ENCODE measurements around the gene RAMACL.
"Not testable (repeated sequence)": the region's sequence is repeated elsewhere in the genome, so short reads cannot be mapped to it uniquely, and the experiment has no call there.

The RAMACL gene

DNA sequence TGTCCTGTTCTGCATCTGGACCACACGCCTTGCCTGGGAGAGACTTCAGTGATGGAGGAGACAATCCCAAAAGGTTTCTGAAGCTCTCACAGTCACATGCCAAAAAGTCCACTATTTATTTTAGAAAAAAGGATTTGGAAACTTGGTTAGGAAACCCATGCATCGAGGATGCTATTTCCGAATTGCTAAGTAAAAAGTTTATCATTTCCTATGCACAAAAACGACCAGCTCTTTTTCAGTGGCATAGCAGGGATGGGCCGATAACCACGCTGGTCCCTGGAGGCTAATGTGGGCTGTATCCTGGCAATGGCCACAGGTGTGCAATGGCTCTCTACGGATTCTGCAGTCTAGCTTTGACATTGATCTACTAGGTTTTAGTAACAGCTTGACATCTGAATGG, 33.9 kb downstream of the RAMACL start:
- no peak for DNase-seq

DNA sequence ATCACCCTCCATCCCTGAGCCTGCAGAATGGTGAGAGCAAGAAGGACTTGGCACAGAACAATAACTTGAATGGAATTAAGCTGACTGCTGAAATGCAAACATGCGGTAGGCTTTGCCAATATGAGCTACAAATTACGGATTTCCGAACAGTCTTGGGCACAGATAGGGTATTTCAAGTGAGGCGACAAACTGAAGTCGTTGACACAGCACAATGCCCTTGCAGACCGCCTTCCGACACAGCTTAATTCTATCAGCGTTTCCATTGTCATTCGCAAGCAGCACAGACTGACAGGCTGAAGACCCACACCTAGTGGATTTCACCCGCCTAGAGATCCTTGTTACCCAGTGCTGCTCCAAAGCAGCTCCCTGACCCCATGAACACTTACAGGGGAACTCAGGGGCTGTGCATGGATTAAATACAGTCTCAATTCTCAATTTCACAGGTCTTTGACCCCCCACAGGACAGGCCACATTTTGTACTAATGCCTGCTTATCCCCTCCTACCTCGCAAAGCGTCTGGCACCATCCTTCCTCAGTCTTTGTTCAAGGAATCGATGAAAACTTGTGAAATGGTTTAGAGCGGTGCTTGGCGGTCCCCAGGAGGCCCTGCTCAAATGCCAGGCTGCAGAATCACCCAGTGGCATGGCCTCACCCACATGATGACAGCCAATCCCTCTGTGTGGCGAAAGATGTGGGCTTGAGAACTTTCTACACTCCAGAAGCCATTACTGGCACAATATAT, 34.6 kb downstream of the RAMACL start:
- DNase-seq, result no peak

DNA sequence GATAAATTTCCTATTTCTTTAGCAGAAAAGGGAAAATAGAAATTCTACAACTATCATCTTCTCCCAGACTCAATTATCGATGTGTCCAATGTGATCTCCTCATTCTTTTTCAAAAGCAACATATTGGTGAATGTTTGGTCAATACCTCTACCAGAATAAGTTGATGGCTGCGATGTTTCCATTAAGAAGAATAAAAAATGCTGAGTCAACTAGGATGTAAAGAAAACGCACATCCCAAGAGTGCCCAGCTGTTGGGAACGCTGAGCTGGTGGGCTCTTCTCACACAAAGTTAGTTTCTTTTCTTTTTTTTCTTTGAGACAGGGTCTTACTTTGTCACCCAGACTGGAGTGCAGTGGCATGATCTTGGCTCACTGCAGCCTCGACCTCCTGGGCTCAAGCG, 39.8 kb downstream of the RAMACL start:
- DNase-seq, result no peak

DNA sequence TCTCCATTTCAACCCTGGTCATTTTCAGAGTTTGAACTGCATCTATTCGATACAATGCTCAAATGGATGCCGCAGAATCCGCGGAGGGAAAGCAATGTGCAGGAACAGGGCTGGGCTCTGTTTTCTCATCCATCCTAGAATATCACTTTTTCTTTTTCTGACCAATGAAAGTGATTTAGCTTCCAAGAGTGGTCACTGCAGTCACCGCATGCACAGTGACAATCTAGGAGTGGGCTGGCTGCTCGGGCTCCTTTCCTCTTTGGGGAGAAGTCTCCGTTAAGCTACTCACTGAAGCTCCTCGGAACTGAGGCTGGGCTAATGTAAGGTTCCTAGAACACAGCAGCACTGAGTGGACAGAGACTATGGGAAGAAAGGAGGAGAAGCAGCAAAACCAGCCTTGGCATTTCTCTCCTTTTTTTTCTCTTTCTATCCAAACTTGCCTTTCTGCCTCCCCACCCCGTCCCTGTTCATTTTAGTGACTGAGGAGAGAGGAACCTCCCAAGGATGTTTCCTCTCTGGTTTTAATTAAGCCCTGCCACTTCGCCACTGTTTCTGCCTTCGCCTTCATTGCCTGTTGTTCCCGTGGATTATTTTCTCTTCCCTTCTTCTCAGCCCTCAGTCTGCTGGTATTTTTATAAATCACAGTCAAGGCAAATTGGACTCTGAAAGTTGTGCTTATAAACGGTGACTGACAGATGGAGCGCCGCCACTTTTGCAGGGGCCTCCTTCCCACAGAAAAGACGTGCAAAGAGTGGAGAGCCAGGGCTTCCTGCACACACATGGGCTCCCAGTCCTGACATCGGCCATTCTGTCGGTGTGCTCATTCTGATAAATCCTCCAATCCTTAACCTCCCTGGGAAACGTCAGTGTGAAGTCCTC, 41.1 kb downstream of the RAMACL start:
- DNase-seq, result no peak

- no peak for DNase-seq
These were observed 42.2 kb downstream of the RAMACL start for GRCh38 chr6:166544296-166544605.

DNA sequence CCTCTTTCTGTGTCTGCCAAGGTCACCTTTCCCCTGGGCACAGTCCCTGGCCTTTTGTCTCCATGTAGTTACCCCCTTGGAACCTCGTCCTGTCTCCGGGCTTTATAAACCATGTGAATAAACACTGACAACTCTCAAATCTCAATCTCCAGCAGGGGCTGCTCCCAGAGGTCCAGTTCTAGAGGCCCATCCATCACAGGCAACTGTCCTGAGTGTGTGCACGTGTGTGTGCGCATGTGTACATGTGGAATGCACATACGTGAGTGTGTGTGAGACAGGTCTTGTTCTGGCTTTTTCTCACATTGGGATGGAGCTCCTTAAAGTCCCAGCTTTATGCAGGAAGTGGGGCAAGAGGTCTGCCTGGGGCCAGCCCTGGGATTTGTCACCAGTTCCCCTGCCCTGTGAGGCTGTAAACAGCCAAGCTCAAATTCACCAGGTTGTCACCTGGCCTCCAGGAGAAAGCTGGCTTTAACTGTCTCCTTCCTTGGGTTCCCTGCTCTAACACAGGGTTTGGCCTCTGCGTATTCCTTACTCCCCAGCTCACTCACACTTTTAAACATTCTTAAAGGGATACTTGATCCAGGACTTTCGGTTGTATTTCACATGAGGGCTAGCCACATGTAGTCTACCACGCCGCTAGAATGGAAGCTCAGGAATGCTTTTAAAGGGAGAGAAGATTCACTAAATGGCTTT, 42.7 kb downstream of the RAMACL start:
- DNase-seq, result no peak

DNA sequence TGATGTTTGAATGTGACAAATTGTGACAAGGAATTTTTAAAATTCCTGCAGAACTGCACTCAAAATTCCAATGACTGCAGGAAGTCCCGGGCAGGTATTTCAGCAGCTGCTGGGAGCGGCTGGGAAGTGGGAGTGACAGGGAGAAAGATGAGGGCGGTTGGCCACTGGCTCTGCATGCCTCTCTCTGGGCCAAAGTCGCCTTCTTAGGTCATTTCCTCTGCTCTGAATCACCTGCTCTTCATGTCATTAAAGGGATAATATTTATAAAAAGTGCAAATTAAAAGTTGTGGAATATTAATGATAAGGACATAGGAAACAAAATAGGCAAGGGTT, 43.9 kb downstream of the RAMACL start:
- DNase-seq, result no peak

- peak; percentile 10 for DNase-seq
These were observed 44.5 kb downstream of the RAMACL start for GRCh38 chr6:166541876-166542579.

GRCh38 chr6:166541366-166541765, 45.1 kb downstream of the RAMACL start:
- peak; percentile 23 for DNase-seq

DNA sequence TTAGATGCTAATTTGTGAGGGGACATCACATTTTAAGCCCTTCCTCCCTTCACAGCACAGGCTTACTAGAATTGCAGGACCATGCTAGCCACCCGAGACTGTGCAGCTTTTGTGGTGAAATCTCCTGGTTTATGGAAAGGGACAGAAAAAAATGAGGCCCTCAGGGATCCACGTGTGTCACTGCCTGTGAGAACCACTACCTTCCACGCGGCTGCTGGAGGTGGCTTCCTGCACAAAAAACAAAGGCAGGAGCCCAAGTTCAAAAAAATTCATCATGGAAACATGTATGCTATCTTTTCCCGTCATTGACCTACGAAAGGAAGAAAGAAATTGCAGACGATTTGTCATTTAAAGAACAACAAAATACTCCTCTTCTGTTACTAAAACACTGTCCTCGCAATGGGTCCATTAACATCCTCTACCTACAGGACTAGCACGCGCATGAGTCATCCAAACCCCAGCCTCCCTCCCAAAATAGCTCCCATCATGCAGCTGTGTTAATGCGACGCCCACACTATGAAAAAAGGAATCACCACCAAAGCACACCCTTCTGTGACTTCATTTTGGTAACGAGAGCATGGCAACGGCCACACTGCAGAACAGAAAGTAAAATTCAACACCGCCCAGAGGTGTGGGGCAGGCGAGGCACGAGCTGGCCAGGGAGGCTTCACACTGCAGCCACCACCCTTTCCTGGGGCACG, 45.7 kb downstream of the RAMACL start:
- DNase-seq, result peak; percentile 58

DNA sequence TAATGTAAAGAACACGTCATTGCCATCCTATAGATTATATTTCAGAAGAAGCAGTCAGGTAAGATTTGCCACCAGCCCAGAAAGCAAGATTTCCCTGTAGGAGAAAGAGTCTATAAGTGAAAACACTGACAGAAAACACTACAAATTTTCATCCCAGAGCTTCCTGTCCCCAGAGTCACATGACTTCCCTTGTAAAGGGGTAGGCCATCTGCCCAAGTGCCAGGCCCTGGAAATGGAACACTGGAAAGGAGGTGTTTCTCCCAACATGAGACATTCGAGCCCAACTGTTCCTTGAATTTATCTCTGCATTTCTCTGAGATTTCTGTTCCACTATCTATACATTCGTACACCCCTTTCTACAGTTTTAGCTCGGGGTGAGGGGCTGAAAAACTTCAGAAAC, 46.9 kb downstream of the RAMACL start:
- DNase-seq, result no peak

GRCh38 chr6:166539011-166539385, 47.5 kb downstream of the RAMACL start:
- DNase-seq, result not testable (repeated sequence)

GRCh38 chr6:166538297-166539010, 48.0 kb downstream of the RAMACL start:
- no peak for DNase-seq

- no peak for DNase-seq
These were observed 51.6 kb downstream of the RAMACL start for GRCh38 chr6:166534658-166535406.

DNA sequence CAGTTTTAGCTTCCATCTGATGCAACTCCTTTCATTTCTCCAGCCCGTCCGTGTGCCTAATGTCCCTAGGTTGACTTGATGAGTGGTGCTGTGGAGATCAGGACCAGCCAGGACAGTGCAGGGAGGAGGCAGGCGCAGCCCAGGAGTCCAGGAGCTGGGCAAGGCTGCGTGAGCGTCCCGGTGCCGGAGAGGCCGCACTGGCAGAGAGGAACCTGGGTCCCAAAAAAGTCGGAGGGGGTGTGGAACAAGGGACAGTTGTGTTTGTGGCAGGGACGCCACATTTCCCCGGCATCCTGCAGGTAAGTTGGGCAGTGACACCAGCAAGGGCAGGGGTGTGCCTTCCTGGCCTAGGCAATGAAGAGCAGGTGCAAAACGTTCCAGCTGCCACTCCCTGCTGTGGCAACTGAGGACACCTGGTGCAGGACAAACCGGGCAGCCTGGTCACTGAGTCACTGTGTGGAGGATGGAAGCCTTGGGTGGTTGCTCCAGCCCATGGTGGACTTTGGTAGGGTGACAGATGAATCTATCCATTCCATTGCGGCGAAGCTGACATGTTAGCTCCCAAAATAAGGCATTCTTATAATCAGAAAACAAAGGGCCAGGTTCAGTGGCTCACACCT, 53.2 kb downstream of the RAMACL start:
- no peak for DNase-seq
